Duodenal mucosa (tissue), 2 donors: ENCODE data around the gene NTN5.

Source experiments
- H3K27ac ChIP-seq: one replicate; pipeline ENCODE4 v1.7.0; 2013; ENCODE audit warnings: low read depth, low read length
- H3K27me3 ChIP-seq, 2 donors: one replicate each; pipeline ENCODE4 v1.7.0; 2013; ENCODE audit warnings: low read length in 2 of 2, control low read depth in 1 of 2; ENCODE audit not compliant: insufficient read depth in 2 of 2, control insufficient read depth in 1 of 2
- H3K36me3 ChIP-seq, 2 donors: one replicate each; pipeline ENCODE4 v1.7.0; 2013; ENCODE audit warnings: low read length in 2 of 2, control low read depth in 1 of 2; ENCODE audit not compliant: insufficient read depth in 2 of 2, control insufficient read depth in 1 of 2
- H3K4me1 ChIP-seq, 2 donors: one replicate each; pipeline ENCODE4 v1.7.0; 2013; ENCODE audit warnings: low read length in 2 of 2, control low read depth in 1 of 2; ENCODE audit not compliant: insufficient read depth in 2 of 2, control insufficient read depth in 1 of 2
- H3K4me3 ChIP-seq, 2 donors: one replicate each; pipeline ENCODE4 v1.7.0; 2013; ENCODE audit warnings: low read length in 2 of 2, low read depth in 1 of 2
- H3K9ac ChIP-seq, 2 donors: one replicate each; pipeline ENCODE4 v1.7.0; 2013; ENCODE audit warnings: low read length in 2 of 2, low read depth in 1 of 2
- H3K9me3 ChIP-seq, 2 donors: one replicate each; pipeline ENCODE4 v1.7.0; 2013; ENCODE audit warnings: low read length in 2 of 2, control low read depth in 1 of 2; ENCODE audit not compliant: control insufficient read depth in 1 of 2

The NTN5 gene

GRCh38 chr19:48624067-48624594 is 48.7 kb downstream of the NTN5 start:
- H3K9ac ChIP-seq = peak overlapping the region; percentile 77 to 87
- H3K27ac ChIP-seq = peak overlapping the region; percentile 78
- no peaks in the 10 kb centered on the region for H3K9me3 ChIP-seq
- peaks cover 27 to 33% of the 10 kb centered on the region in 2 donors for H3K4me1 ChIP-seq
- H3K36me3 ChIP-seq = peaks cover 0 to 7% of the 10 kb centered on the region in 2 donors
- peak overlapping the region; percentile 62 to 70 for H3K4me3 ChIP-seq
- no peaks in the 10 kb centered on the region for H3K27me3 ChIP-seq

GRCh38 chr19:48623556-48624066 is 49.2 kb downstream of the NTN5 start:
- peak overlapping the region; percentile 37 to 67 for H3K4me3 ChIP-seq
- peaks cover 26 to 33% of the 10 kb centered on the region in 2 donors for H3K4me1 ChIP-seq
- H3K9ac ChIP-seq = peak overlapping the region; percentile 8 to 41
- H3K27ac ChIP-seq = peak overlapping the region; percentile 73
- H3K36me3 ChIP-seq = peaks cover 0 to 7% of the 10 kb centered on the region in 2 donors
- no peaks in the 10 kb centered on the region for H3K9me3 ChIP-seq
- H3K27me3 ChIP-seq = no peaks in the 10 kb centered on the region

- Histone ChIP-seq H3K36me3 (peaks cover 24 to 31% of the 10 kb centered on the region in 2 donors), H3K27ac (peak overlapping the region; percentile 91), H3K9me3 (no peaks in the 10 kb centered on the region), H3K9ac (peak overlapping the region; percentile 59 to 85), H3K4me1 (peaks cover 46 to 48% of the 10 kb centered on the region in 2 donors), H3K27me3 (no peaks in the 10 kb centered on the region), H3K4me3 (peak overlapping the region; percentile 68 to 76)
Measured at GRCh38 chr19:48619692-48620585, 52.9 kb downstream of the NTN5 start.

- Histone ChIP-seq H3K4me1 (peaks cover 46 to 48% of the 10 kb centered on the region in 2 donors), H3K27me3 (no peaks in the 10 kb centered on the region), H3K9ac (peak within 1 kb of the TSS; percentile 84 to 98)
Measured at GRCh38 chr19:48618916-48619691, 53.7 kb downstream of the NTN5 start, which contains the start of the genes RPL18 and SPHK2. Gene RPL18, minus strand, starts transcription at chr19:48619178. Its CDS starts 35 bp downstream, at chr19:48619143. Gene SPHK2, plus strand, starts transcription at chr19:48619506. Its CDS starts 1,009 bp downstream, at chr19:48620515.

GRCh38 chr19:48618278-48618915 is 54.4 kb downstream of the NTN5 start:
- peaks cover 24 to 31% of the 10 kb centered on the region in 2 donors for H3K36me3 ChIP-seq

More at GRCh38 chr19:48618916-48619691, 53.7 kb downstream of the NTN5 start, which contains the start of the genes RPL18 and SPHK2:
- Histone ChIP-seq H3K36me3 (peaks cover 24 to 31% of the 10 kb centered on the region in 2 donors), H3K4me3 (peak within 1 kb of the TSS; percentile 76 to 97), H3K9me3 (no peaks in the 10 kb centered on the region), H3K27ac (peak within 1 kb of the TSS; percentile 91)

GRCh38 chr19:48617146-48617937 is 55.5 kb downstream of the NTN5 start:
- Histone ChIP-seq H3K27ac (peak overlapping the region; percentile 39), H3K9ac (peak overlapping the region; percentile 84 to 98), H3K9me3 (no peaks in the 10 kb centered on the region), H3K27me3 (no peaks in the 10 kb centered on the region), H3K4me3 (peak overlapping the region; percentile 76 to 97), H3K36me3 (peaks cover 24 to 31% of the 10 kb centered on the region in 2 donors), H3K4me1 (peaks cover 38 to 51% of the 10 kb centered on the region in 2 donors)

More at GRCh38 chr19:48618278-48618915, 54.4 kb downstream of the NTN5 start:
- H3K9ac ChIP-seq = peak overlapping the region; percentile 84 to 98
- H3K4me1 ChIP-seq = peaks cover 41 to 49% of the 10 kb centered on the region in 2 donors
- H3K9me3 ChIP-seq = no peaks in the 10 kb centered on the region
- no peaks in the 10 kb centered on the region for H3K27me3 ChIP-seq
- peak overlapping the region; percentile 76 to 97 for H3K4me3 ChIP-seq
- H3K27ac ChIP-seq = peak overlapping the region; percentile 91

GRCh38 chr19:48616491-48617056 is 56.2 kb downstream of the NTN5 start:
- peaks cover 38 to 56% of the 10 kb centered on the region in 2 donors for H3K4me1 ChIP-seq
- peak overlapping the region; percentile 76 to 97 for H3K4me3 ChIP-seq
- H3K27ac ChIP-seq = no peak overlapping the region
- no peaks in the 10 kb centered on the region for H3K27me3 ChIP-seq
- H3K9ac ChIP-seq = peak overlapping the region; percentile 84 to 98
- H3K9me3 ChIP-seq = no peaks in the 10 kb centered on the region
- H3K36me3 ChIP-seq = peaks cover 24 to 36% of the 10 kb centered on the region in 2 donors

- no peak overlapping the region for H3K27ac ChIP-seq
- H3K9ac ChIP-seq = peak overlapping the region; percentile 84 to 98
- no peaks in the 10 kb centered on the region for H3K9me3 ChIP-seq
- H3K27me3 ChIP-seq = no peaks in the 10 kb centered on the region
- H3K4me3 ChIP-seq = peak overlapping the region; percentile 76 to 97
- peaks cover 38 to 56% of the 10 kb centered on the region in 2 donors for H3K4me1 ChIP-seq
- H3K36me3 ChIP-seq = peaks cover 24 to 37% of the 10 kb centered on the region in 2 donors
Measured at GRCh38 chr19:48616041-48616436, 56.8 kb downstream of the NTN5 start.
